CD4-positive, alpha-beta T cell treated with Interleukin-15 for 4 hours (primary cell): ENCODE data around the gene CACNB2.

ENCODE experiments used
- DNase-seq: peaks from one replicate; pipeline ENCODE4 v3.0.0-alpha.2; 2020; ENCODE audit warnings: low spot score

CACNB2 gene

DNA sequence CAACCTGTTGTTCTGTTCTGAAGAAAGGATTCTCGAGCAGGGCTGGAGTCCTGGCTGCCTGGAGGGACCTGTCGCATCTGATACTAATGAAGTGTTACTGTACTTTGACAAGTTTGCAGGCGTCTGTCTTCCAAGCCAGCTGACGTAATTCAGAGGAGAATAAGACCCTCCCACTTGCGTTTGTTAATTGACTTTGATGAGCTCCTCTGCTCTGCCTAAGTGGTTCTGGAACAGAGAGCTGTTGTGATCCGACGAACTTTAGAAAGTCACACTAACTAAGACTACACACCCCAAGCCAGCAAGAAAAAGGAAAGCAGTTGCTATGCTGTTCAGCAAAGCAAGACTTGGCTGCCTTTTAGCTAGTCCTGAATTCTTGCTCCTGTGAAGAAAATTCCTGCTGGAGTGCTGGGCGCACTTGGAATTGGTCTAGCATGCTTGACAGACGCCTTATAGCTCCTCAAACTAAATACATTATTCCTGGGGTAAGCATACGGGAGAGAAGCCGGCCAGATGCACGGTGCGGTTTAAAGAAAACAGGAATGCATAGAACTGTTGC lies 200.3 kb downstream of the CACNB2 start:
- DNase-seq: no peak

DNA sequence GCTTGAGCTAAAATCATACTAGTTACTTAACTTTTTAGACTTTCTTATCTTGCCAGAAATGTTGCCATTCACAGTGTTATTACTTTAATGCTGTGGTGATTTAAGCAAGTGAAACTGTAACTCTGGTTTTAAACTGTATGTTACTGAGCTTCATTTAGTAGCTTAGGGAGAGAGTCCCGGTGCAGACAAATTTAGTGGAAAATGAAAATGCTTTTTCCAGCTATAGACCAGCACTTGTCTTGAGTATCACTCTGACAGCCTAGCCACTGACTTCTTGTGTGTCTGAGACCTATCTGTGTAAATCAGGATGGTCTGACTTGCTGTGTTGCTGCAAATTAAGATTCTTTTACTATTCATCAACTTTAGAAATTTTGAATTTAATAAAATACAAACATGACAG lies 200.8 kb downstream of the CACNB2 start:
- no peak for DNase-seq

DNA sequence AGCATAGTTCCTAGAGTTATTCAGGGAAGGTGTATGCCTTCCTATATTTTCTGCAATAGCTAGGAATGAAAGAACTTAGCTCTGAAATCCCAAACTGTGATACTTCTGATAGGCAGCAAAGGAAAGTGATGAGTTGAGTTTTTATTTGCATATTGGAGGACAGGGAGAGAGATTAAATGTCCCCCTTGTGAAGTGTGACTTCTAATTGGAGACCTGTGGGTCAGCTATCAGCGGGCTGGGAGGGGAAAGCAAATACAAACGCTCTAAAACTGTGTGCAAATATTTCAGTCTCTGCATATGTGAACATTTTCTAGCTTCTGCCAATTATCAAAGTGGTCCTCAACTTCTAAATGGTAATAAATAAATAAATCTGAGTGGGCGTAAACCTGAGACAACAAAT lies 203.3 kb downstream of the CACNB2 start:
- no peak for DNase-seq

DNA sequence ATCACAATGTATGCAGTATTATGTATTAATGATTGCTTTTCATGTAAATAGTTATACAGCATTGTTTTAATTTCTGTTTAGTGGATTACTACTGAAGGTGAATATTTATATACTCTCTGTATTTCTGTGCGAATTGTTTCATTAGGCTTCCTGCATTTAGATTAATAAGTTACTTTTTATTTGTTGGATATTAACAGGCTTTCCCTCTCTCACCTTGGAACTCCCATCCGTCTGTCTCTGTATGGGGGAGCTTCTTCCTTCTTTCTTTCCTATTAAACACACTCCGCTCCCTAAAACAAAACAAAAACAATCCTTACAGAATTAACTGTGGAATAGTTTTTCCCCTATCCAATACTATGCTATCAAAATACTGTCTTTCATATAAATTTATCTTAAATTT lies 205.1 kb downstream of the CACNB2 start:
- DNase-seq: no peak

DNA sequence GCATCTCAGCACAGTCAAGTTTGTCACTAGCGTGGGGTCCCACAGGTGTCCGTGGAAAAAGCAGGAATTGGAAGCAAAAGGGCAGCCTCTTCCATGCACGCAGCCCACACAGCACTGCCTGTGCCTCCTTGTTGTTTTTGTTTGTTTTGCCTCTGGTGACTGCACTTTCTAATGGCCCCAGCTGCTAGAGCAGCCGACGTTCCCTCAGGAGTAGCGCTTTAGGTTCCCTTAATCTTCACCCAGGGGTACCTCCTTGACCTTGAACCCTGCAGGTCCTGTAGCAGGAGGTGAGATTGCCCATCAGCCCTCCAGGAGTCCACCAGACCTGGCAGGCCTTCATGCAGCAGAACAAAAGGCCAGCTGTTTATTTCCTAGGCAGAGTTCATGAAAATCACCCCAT lies 210.1 kb downstream of the CACNB2 start:
- no peak for DNase-seq

DNA sequence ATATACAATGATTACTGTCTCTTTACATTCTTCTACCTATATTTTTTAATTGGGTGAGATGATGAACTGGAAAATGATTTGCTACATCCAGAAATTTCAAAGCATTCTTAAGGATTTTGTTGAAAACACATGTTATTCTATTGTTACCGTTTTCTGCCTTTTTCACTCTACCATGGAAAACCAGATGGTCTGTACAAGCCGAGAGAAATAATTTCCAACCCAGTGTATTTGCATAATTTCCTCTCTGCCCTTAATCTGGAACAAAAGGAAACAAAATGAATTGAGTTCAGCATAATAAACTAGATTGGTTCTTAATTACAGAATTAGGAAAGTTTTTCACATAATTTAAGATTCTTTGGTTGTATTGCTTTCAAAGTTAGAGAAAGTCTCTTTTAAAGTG lies 211.2 kb downstream of the CACNB2 start:
- DNase-seq: no peak

DNA sequence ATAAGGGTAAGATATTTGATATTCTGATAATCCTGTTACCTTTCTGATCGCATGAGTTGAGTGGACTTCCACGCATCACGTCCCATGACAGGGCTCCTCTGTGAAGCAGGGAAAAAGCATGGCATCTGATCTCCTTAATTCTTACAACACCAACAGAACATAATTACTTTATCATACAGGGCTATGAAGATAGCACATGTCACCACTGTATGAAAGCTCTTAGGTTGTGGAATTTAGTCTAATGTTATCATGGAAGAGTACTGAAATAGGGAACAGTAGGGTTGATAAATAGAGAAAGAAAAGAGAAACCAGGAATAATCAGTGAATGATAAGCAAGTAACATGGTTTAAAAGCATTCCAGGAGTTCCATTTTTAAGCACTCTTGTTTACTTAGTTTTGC lies 212.0 kb downstream of the CACNB2 start:
- DNase-seq: no peak

DNA sequence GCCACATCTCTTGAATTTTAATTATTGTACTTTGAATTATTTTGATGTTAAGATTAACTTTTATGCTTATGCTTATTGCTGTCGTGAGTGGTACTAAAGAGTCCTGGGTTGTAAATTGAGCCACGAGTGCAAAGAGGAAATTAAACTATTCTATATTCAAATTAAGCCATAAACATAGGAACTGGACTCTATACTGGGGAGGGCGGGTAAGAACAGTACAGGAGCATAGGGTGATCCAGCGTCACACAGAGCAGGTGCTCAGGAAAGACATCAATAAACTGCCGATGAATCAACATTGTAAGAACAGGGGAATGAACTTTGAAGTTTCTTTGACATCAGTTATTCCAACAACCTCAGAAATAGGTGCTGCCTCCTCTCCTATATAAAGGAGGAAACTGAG lies 219.6 kb downstream of the CACNB2 start:
- DNase-seq: no peak

DNA sequence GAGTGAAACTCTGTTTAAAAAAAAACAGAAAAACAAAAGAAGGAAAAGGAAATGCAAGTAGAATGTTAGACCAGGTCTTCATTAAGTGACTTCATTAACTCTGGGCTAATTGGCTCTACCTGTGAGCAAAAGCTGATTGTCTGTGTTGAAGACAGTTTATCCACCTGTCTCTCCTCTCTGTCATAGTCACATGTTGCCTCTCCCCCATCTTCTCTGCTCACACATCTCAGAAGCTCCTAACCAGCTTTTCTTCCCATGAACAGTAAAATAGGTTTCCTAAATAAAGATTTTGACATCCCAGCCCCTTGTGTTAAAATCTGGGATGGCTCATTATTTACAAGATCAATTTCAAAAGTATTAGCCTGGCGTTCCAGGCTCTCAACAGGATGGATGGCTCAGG lies 222.7 kb downstream of the CACNB2 start:
- no peak for DNase-seq

DNA sequence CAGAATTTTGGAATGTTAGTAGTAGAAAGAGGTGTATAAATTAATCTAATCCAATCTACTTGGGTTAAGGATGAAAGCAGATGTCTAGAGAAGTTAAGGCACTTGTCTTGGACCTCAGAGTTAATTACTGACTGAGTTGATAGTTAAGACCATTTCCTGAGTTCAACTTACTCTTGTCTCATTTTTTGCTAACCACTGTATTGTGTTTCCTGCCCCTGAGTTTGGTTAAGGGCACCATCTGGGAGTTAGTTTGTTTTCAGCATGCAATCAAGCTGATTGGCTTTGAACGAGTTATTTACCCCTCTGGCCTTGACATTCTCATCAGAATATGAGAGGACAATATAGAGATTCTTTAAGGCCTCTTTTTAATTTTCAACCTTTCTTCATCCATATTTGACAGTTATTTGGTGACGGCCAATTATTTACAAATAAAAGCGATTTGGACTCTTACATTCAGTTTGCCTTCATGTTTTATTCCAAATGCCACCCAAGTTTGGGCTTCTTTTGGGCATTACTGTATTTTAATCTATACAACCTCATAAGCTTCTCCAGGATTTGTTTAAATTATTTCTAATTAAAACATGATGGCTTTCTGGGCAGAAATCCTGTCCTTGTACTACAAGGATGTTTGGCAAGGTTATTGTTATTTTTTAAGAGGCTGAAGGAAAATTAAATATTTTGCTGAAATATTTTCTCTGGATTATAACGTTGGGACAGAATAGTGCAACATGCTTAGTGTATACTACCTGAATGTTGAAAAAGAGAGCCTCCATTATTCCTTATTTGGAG lies 225.0 kb downstream of the CACNB2 start:
- no peak for DNase-seq

DNA sequence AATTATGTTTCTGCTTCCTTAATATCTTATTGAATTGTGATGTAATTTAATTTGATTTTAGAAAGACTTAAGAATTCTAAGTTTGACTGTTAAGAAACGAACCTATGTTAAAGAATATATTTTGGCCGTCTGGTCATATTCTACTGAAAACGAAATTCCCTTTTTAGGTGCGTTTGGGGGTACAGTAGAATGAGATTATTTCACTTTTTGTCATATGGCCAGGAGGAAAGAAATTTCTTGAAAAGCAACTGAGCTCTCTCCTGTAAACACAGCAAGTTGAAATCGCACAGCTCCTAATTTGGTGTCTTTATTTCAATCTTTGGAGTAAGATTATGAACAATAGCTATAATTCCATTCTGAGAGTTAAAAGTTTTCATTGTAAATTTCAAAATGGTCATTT lies 227.6 kb downstream of the CACNB2 start:
- no peak for DNase-seq

DNA sequence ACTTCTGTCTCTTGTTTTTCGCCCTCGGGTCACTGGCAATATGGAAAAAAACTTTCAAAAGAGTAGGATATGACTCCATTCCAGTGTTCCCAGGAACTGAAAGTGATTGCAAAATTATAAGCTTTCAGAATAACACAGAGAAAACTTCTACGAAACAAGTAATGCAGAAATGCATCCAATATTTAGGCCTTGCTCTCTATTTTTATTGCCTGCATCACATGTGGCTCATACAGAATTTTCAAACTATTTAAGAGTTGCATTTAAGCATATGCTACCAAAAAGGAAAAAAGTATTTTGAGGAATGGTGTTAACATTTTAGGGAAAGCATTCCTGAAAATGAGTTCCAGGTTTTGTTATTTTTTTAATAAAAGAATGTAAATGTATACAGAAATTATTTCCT lies 228.0 kb downstream of the CACNB2 start:
- no peak for DNase-seq

DNA sequence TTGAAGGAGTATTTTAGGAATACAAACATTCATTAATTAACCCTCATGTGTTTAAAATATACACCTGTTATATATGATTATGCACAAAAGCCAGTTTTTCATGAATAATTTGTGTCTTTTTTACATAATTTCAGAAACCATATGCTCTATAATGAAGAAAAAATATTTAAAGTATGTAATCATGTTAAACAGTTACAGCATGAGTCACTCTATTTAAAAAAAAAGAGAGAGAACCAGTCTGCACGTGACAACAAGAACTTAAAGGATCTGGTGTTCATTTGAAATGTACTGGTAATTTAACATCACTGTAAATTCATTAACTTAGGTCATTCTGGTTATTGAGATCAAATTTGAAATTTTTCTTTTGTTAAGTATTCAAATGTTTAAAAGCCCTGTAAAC lies 228.5 kb downstream of the CACNB2 start:
- DNase-seq: no peak

DNA sequence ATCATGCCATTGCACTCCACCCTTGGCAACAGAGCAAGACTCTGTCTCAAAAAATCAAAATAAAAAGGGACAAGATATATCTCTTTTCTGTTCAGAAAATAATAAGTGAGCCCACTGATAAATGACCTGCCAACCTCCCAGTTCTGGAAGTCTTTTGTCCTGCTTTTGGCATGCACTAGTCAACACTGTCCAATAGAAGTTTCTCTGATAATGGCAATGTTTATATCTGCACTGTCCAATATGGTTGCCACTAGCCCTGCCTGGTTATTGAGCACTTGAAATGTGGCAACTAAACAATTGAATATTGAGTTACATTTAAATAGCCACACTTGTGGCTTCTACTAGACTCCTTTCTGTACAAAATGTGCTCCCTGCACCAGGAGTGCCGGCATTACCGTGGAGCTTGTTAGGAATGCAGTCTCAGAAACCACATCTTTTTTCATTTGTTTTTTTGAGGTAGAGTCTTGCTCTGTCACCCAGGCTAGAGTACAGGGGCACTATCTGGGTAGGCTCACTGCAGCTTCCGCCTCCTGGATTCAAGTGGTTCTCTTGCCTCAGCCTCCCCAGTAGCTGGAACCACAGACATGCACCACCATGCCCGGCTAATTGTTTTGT lies 229.7 kb downstream of the CACNB2 start:
- no peak for DNase-seq

DNA sequence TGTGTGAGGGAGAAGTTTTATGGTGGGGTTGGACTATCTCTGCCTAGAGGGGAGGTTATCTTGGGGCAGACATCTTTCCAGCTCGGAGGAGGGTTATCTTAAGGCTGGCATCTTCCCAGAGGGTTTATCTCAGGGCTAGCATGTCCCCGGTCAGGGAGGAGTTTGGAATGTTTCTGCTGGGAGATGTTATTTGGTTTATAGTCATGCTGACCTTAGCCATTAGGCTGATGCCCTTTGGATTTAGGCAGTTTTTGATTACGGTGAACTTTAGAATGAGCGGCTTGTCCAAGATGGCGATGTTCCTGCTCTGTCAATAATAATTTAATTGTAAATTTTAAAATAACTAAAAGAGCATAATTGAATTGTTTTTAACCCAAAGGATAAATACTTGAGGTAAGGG lies 236.4 kb downstream of the CACNB2 start:
- no peak for DNase-seq

DNA sequence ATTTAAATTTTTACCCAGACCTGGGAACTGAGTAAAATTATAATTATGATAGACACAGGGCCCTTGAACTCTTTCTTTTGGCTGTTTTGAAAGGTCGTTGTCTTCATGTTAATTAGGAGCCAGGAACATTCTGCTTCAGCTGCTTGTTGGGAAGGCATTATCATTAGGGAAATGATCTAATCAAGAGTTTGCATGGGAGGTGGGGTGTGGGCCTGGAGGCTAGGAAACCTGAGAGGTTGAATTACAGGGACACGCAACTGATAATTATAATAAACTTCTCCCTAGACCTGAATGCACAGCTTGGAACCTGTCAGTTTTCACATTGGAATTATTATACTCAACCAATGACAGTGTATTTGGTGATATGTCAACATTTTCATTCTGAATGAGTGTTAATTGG lies 237.7 kb downstream of the CACNB2 start:
- no peak for DNase-seq

DNA sequence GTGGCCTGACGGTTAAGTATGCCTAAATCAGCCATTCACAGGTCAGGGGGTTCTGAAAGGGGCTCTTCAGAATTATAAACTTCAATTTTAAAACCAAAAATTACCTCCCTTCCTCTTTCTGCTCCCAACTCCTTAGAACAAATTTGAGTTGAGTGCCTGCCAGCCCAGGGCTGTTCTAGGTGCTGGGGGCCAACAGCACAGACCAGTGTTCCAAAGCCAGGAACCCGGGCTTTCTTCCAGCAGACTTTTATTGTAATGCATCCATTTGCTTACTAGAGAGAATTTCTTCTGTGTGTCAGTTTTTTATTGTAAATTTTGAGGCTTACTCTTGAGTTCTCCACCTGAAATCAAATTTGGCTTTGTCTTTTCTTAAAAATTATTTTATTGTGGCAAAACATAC lies 238.5 kb downstream of the CACNB2 start:
- DNase-seq: no peak

DNA sequence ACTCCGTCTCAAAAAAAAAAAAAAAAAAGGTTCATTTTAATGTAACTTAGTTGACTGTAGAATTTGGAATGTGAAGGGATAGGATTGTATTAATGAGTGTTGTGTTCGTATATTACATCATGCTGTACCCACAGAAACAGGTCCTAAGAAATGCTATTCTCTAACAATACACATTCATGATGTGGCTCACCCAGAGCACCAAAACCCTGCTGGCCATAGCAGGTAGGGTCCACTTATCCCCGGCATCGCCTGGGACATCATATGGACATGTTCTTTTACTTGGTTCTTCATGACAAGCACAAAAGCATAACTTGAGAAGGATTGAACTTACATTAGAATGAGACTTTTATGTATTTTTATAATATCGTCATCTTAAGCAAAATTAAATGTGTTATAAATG lies 241.5 kb downstream of the CACNB2 start:
- no peak for DNase-seq

DNA sequence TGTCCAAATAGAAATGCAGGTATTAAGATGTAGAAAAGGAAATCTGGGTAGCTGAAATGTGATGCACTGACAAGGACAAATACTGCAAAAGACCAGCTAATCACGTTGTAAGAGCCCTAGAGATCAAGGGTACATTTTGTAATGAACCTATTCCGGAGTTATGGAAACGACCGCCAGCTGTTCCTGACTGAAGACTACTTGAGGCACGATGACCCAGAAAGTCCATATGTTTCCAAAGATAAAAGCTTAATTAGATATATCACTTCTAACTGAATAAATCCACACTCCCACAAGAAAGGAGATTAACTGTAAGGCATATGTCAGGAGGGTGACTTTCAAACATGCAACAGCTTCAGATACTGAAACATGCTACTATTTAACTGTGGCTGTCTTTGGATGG lies 257.7 kb downstream of the CACNB2 start:
- DNase-seq: no peak

DNA sequence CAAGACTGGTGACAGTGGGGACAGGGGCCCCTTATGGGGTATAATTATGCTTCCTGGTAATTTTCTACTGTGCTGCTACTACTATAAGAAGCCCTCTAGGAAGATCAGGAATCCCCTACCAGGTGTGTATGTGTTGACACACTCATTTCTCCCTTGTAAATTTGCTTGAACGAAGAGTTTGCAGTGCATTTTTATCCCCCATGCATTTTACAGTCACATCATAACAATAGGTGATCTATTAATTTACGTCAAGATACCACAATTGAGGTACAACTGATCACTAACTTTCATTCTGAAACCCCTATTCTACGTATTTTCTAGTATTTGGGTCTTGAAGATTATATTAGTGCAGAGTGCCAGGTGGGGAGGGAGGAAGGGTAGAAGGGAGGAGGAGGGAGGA lies 258.9 kb downstream of the CACNB2 start:
- no peak for DNase-seq

DNA sequence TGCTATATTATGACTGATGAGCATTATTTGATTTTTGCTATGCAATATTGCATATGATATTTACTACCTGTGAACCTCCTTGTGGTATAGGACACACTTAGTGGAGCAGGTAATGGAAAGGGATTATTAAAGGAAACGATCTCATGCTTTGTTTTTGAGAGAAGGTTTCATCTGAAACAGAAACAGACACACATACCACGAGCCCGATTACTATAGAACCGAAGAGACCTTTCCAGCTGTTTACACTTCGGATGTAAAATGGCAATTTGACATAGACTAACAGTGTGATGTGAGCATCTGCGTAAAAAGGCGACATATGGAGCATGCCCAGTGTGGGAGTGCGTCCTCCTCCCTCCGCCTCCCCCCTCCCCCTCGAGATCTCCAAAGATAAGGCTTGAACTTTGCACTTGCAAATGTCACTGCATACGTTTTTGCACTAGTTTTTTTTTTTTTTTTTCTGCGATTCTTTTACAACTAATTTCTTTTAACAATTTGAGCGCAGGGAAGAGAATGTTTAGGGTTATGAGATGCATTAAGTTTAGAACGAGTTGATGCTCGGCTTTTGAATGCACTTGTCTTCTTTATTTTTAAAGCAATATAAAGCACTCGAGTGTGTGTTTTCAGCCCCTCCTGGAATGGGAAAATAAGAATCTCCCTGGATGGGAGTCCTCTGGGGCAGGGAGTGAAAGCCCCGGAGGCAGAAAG lies 260.1 kb downstream of the CACNB2 start:
- no peak for DNase-seq

DNA sequence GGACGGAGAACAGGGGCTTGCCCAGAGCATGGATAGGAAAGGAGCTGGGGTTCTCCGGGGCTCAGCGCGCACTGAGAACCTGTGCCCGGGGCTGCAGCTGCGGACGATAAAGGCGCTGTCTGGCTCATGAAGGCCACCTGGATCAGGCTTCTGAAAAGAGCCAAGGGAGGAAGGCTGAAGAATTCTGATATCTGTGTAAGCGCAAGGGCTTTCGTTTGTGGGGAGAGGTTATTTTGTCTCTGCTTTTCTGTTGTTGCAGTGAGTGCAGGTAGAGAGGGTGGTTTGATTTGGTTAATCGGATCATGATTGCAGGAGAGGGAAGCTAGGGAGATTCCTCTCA lies 260.7 kb downstream of the CACNB2 start:
- no peak for DNase-seq
